SJSA1 (cell line): ENCODE measurements around the gene ELL. TPM values are rescaled to one million over a fixed set of nuclear protein-coding genes. Genes with fewer than 3 reads are reported as not detected.

Experiments used
- DNase-seq, 2 experiments: peaks; one replicate each; pipeline ENCODE4 v3.0.0-alpha.2; 2015 to 2020; ENCODE audit warnings: low spot score in 2 of 2, low read depth in 1 of 2
- H3K27ac ChIP-seq: fragments of 250-450 bp; sonication (Bioruptor Pico); 2 replicates; pipeline ENCODE4 v1.5.1; 2020; ENCODE audit warnings: mild to moderate bottlenecking, moderate library complexity
- H3K27me3 ChIP-seq: fragments of 250-450 bp; sonication (Bioruptor Pico); replicated peaks from 2 replicates; pipeline ENCODE4 v1.5.1; 2020; ENCODE audit warnings: mild to moderate bottlenecking, moderate library complexity
- H3K36me3 ChIP-seq: fragments of 250-450 bp; sonication (Bioruptor Pico); 2 replicates; pipeline ENCODE4 v1.5.1; 2020; ENCODE audit warnings: mild to moderate bottlenecking
- H3K4me1 ChIP-seq: fragments of 250-450 bp; sonication (Bioruptor Pico); replicated peaks from 2 replicates; pipeline ENCODE4 v1.6.1; 2021; ENCODE audit warnings: mild to moderate bottlenecking
- H3K4me3 ChIP-seq: fragments of 250-450 bp; sonication (Bioruptor Pico); 2 replicates; pipeline ENCODE4 v1.5.1; 2020; ENCODE audit warnings: mild to moderate bottlenecking
- H3K9me3 ChIP-seq: fragments of 250-450 bp; sonication (Bioruptor Pico); replicated peaks from 2 replicates; pipeline ENCODE4 v1.5.1; 2020; ENCODE audit warnings: mild to moderate bottlenecking
- total RNA-seq: library from RNA; depleted of rRNA; stranded (reverse); fragments of >200 nt; shearing (Covaris generic); gene quantifications from 2 replicates; pipeline ENCODE4 v1.2.3, GENCODE V29; 2014

ELL gene
- total RNA-seq, 1 experiment from 2014 or later, result 14.8 TPM

DNA sequence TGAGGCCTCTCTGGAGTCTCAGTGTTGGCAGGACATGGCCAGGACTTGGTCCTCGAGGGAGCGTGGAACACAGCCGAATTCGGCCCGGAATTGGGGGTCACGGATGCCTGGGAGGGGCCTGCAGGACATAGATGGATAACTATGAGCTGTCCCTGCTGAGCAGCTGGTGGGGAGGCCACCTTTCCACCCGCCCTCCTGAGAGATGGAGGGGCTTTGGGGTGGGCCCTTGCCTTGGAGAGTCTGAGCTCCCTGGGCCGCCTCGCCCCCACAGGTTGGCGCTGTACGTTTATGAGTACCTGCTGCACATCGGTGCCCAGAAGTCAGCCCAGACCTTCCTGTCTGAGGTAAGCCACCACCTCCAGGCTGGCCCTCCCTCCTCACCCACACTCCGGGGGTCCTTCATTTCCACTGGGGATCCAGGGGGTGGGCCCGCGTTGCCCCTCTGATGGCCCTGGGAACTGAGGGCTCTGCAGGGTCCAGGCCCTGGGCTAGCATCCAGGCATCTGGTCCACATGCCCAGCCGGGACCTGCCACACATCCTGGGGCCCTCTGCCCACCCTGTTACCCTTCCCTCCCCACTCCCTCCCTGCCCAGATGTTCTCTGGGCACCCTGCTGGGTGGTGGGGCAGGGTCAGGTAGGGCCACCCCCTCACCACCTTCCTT, 94.7 kb downstream of the ELL start:
- no peaks in the 10 kb centered on the region for H3K9me3 ChIP-seq
- no peak for DNase-seq
- no peaks in the 10 kb centered on the region for H3K36me3 ChIP-seq
- H3K4me3 ChIP-seq, result no peak overlapping the region
- no peaks in the 10 kb centered on the region for H3K27me3 ChIP-seq
- H3K4me1 ChIP-seq, result peaks cover 23% of the 10 kb centered on the region
- no peak overlapping the region for H3K27ac ChIP-seq

DNA sequence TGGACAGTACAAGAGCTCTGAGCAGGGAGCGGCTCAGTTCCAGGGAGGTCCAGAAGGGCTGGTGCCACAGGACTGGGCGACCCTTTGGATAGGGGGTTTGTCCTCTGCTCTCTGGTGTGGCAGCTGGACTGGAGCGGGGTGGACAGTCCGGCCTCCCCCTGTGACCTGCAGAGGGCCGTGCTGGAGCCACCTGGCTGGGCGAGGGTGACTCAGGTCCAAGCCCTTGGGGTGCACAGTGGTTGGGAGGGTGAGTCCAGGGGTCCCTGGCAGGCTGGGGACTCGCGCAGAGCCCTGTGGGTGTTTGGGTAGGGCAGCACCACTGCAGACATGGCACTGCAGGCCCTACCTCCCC, 95.5 kb downstream of the ELL start:
- DNase-seq, result no peak
- H3K27ac ChIP-seq, result no peak overlapping the region
- no peaks in the 10 kb centered on the region for H3K27me3 ChIP-seq
- H3K36me3 ChIP-seq, result no peaks in the 10 kb centered on the region
- no peaks in the 10 kb centered on the region for H3K9me3 ChIP-seq
- no peak overlapping the region for H3K4me3 ChIP-seq
- peaks cover 23% of the 10 kb centered on the region for H3K4me1 ChIP-seq

DNA sequence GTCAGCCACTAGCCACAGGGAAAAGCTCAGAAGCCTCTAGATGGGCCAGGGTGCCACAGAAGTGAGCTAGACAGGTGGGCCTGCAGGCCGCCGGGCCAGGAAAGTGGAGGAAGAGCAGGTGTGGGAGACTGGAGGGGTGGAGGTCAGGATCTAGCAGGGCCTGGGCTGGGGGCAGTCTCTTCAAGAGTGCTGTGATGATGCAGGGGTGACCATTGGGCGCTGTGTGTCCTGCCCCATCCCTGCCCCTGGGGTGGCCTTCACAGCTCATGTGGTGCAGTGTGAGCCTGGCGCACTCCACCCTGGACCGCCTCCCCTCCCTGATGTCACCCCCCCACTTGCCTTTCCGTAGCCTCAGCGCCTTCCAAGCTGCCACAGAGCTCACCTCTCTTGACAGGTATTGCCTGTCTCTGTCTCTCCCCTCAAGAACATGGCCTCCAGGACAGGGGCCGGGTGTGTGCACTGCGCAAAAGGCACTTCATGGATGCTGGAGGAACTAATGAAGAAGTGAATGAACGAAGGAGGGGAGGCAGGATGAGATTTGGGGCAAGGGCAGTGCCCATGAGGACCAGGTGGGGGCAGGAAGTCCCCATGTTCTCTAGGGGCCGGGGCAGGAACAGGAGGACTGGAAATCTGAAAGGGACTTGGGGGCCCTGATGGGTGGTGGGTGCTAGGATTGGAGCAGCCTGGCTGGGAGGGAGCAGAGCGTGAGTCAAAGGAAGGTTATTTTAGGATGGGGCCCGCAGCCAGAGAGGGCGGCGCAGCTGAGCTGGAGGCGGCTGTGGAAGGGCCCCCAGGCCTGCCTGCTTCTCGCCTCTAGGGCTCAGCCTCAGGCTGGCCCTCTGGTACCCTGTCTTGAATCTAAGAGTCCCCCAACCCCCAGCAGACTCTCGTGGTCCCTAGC, 96.1 kb downstream of the ELL start:
- H3K4me1 ChIP-seq, result peaks cover 23% of the 10 kb centered on the region
- no peak for DNase-seq
- H3K36me3 ChIP-seq, result no peaks in the 10 kb centered on the region
- no peak overlapping the region for H3K27ac ChIP-seq
- no peaks in the 10 kb centered on the region for H3K27me3 ChIP-seq
- H3K9me3 ChIP-seq, result no peaks in the 10 kb centered on the region
- no peak overlapping the region for H3K4me3 ChIP-seq

DNA sequence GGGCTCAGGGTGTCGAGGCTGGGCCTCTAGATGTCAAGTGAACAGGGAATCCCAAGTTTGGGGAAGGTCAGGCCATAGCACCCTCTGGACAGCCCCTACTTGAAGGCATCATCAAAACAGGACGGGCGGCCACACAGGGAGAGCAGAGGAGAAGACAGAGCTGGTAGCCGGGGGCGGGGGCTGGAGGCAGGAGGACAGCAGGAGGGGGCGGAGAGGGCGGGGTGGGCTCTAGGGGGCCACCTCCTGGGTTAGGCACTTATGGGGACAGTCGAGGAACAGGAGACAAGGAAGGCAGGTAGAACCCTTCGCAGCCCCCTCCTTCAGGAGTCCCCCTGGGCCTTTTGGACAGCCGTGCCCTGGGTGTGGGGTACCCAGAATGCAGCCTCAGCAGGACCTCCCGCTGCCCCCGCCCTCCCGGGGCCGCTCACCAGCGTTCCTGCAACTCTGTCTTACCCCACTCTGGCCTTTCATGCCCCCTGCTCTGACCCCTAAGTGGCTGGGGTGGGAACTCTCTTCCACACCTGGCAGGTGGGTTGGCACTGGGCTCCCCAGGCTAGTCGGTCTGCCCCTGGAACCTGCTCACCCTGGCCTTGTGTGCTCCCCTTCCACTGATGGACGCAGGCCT, 96.9 kb downstream of the ELL start:
- Histone ChIP-seq H3K4me3 (no peak overlapping the region), H3K4me1 (peaks cover 28% of the 10 kb centered on the region), H3K27ac (no peak overlapping the region), H3K9me3 (peaks cover under 1% of the 10 kb centered on the region; the same call in 1 of the 2 replicates), H3K36me3 (no peaks in the 10 kb centered on the region), H3K27me3 (no peaks in the 10 kb centered on the region)
- DNase-seq, result no peak

DNA sequence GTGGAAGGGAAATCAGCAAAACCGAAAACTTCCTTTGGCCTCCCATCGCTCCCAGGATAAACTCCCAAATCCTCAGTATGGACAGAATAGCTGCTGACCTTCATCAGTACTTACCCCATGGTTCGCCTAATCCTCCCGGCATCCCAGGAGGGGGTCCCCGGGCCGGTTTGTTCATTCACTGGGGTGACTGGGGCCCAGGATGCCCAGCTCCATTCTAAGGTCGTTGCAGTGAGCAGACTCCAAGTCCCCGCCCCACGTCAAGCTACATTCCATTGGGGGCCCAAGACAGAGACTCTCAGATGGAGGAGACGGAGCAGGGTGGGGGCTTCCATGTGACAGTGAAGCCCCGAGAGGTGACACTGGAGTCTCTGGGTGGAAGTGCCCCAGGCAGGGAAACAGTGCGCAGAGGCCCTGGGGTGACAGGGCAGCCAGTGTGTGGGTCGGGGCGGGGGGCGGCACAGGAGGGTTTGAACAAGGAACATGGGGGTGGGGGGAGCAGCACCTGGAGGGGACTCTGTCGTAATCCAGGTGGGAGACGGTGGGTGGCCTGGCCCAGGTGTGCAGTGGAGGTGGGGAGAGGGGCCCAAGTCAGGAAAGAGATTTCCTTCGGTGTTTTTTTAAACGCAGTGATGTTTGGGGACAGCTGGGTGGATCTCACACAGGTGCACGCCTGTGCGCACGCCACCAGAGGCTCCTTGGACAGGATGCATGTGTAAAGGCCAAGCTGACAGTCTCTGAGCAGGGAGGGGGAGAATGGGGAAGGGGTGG, 97.6 kb downstream of the ELL start:
- H3K9me3 ChIP-seq, result peaks cover 4% of the 10 kb centered on the region; the same call in 1 of the 2 replicates
- H3K4me1 ChIP-seq, result peaks cover 28% of the 10 kb centered on the region
- no peak overlapping the region for H3K27ac ChIP-seq
- H3K4me3 ChIP-seq, result no peak overlapping the region
- no peaks in the 10 kb centered on the region for H3K27me3 ChIP-seq
- no peak for DNase-seq
- H3K36me3 ChIP-seq, result peaks cover 2% of the 10 kb centered on the region; the same call in 1 of the 2 replicates

DNA sequence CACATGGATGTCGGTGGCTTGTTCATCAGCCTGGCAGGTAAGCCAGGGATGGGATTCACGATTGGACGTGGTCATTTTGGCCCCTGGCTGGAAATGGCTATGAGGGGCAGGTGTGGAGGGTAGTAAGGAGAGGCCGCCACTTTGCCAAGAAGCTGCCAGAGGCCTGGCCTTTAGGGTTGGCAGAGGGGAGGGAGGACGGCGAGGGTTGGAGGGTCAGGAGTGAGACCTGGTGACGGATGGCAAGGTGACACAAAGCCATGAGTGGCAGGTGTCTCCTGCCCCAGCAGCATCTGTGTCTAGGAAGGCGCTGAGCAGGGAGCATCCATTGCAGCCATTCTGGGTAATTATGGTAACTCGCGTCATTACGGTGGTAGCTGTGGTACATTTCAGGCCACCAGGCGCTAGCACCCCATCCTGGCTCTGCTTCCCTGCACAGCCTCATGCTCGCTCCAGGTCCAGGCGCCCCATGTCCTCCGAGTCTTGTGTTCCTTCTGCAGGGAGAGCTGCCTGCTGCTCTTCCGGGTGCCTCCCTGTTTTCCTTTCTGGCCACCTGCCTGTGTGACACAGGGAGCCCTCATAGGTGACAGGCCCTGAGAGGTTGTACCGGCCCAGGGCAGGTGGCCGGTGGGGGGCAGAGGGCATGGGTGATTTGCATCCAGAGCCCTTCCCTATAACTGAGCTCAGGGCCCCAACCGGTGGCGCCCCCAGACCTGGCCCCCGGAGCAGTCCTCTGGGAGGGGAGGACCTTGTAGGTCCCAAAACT, 98.4 kb downstream of the ELL start:
- Histone ChIP-seq H3K36me3 (peaks cover 3% of the 10 kb centered on the region; the same call in 1 of the 2 replicates), H3K4me3 (no peak overlapping the region), H3K27me3 (no peaks in the 10 kb centered on the region), H3K4me1 (peaks cover 29% of the 10 kb centered on the region), H3K9me3 (peaks cover 6% of the 10 kb centered on the region; the same call in 1 of the 2 replicates), H3K27ac (no peak overlapping the region)
- DNase-seq, result no peak

DNA sequence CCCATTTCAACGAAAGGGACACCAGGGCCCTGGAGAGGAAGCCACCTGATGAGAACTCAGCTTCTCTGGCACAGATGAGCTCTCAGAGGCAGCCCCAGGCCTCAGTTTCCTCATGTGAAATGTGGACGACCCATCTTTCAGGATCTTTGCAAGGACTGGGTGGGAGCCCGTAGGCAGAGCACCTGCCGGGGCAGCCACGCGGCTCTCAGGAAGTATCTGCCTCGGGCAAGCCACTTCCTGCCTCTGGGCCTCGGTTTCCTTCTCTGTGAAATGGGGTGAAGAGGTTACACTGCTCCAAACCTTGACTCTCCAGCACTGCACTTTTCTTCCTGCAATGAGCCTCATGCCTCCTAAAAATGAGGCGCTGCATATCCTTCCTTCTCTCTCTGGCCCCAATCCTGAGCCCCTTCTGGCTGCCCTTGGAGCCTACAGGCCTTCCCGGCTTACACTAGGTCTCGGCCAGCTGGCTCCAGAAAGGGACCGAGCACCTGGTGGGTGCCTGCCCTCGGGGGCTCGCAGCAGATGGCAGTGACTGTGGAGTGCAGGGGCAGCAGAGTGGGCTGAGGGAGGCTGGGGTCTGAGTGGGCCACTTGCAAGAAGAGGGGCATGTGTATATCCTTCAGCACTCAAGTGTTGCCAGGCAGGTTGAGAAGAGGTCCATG, 99.2 kb downstream of the ELL start:
- Histone ChIP-seq H3K4me3 (no peak overlapping the region), H3K27ac (no peak overlapping the region), H3K4me1 (peaks cover 36% of the 10 kb centered on the region), H3K9me3 (peaks cover 9% of the 10 kb centered on the region; the same call in 1 of the 2 replicates), H3K36me3 (peaks cover 3% of the 10 kb centered on the region; the same call in 1 of the 2 replicates), H3K27me3 (no peaks in the 10 kb centered on the region)
- DNase-seq, result no peak

DNA sequence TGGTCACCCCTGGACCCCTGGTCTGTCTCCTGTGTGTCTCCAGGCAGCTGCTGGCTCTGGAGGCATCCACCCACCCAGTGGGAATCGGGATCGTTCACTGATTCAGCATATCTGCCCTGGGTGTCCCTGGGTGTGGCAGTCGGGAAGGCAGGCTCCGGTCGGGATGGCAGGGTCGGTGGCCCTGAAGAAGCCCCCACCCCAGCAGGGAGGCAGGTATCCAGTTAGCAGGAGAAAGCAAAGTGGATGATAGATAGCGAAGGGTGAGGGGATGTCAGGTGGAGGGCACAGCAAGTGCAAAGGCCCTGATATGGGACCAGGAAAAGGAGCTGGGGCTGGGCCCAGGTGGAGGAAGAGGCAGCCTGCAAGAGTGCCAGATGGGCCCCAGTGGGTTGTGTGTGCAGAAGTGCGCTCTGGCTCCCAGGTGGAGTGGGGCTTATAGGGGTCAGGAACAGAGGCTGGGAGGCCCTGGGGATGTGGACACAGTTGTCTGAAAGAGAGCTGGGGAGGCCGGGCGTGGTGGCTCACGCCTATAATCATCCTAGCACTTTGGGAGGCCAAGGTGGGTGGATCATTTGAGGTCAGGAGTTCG, 100.4 kb downstream of the ELL start:
- H3K9me3 ChIP-seq, result peaks cover 9% of the 10 kb centered on the region; the same call in 1 of the 2 replicates
- H3K27ac ChIP-seq, result no peak overlapping the region
- H3K36me3 ChIP-seq, result peaks cover 3% of the 10 kb centered on the region; the same call in 1 of the 2 replicates
- H3K4me1 ChIP-seq, result peaks cover 48% of the 10 kb centered on the region
- DNase-seq, result no peak
- no peaks in the 10 kb centered on the region for H3K27me3 ChIP-seq
- no peak overlapping the region for H3K4me3 ChIP-seq

DNA sequence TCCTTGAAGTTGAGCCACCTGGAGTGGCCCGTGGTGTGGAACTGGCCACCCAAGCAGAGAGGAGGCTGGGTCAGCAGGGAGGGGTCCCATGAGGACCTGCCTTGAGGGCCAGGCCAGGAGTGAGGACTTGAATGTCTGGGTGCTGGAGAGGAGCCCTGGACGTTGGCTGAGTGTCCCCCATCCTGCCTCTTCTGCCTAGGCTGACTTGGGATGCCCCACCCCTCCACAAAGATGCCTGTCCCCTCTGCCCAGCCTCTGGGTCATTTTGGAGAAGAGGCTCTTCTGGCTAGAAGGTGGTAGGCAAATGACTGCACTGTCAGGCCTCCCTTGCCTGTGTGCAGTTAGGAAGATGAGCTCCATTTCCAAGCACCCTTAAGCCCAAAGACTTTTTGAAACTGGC, 100.9 kb downstream of the ELL start:
- peaks cover 48% of the 10 kb centered on the region for H3K4me1 ChIP-seq
- no peak overlapping the region for H3K4me3 ChIP-seq
- no peaks in the 10 kb centered on the region for H3K27me3 ChIP-seq
- H3K9me3 ChIP-seq, result peaks cover 9% of the 10 kb centered on the region; the same call in 1 of the 2 replicates
- H3K27ac ChIP-seq, result no peak overlapping the region
- no peak for DNase-seq
- peaks cover 3% of the 10 kb centered on the region; the same call in 1 of the 2 replicates for H3K36me3 ChIP-seq

DNA sequence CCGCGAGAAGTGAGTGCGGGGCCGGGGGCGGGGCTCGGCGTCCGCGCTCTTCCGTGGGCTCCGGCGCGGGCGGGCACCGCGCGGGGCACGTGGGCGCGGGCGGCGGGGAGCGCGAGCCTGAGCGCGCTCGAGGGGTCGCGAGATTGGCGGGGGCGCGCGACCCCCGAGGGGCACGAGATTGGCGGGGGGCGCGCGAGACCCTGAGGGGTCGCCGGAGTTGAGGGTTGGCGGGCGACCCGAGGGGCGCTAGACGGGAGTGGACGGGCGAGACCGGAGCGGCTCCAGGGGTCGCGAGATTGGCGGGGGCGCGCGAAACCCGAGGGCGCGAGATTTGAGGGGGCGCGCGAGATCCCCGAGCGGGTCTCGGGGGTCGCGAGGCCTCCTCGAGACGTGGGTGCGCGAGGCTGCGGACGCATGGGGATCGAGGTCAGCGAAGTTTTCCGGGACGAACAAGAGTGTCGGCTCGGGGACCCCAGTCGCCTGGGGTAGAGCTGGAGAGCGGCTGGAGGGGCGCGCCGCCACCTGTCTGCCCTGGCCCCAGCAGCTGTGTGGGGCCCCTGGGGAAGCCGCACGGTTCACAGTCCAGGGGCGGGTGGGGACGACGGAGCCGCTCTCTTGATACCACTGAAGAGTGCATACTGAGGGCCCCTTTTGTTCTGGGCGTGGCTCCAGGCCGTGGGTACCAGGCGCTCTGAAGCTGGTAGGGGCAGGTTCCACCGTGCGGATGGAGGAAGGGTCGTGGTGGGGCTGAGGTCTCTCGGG, 102.0 kb downstream of the ELL start:
- H3K36me3 ChIP-seq, result peaks cover 3% of the 10 kb centered on the region; the same call in 1 of the 2 replicates
- H3K4me3 ChIP-seq, result peak overlapping the region; percentile 81
- H3K4me1 ChIP-seq, result peaks cover 56% of the 10 kb centered on the region
- H3K27ac ChIP-seq, result no peak overlapping the region
- no peaks in the 10 kb centered on the region for H3K27me3 ChIP-seq
- peaks cover 9% of the 10 kb centered on the region; the same call in 1 of the 2 replicates for H3K9me3 ChIP-seq
- DNase-seq, result no peak

DNA sequence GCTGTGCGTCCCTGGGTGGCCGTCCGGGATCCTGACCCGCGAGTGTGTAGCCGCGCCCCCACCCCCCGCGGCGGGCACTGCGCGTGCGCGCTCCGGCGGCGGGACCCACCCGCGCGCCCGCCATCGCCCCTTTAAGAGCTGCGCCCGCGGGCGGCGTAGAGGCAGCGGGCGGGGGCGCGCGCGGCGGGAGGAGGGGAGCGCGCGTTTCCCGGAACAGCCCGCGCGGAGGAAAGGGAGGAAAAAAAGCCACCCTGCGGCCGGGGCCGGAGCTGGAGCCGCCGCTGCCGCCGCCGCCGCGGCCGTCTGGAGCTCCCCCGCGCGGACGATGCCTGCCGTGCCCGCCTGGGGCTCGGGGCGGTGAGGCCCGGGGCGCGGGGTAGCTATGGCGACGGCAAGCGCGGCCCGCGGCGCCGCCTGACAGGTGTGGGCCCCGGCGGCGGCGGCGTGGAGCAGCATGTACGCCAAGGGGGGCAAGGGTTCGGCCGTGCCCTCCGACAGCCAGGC, 102.6 kb downstream of the ELL start, which contains the start of gene SSBP4:
TSS of gene SSBP4 (plus strand) at position 204 of the 504 bp plus-strand sequence. CDS start at position 455, 251 bp downstream.
- Histone ChIP-seq H3K27me3 (no peaks in the 10 kb centered on the region), H3K36me3 (peaks cover 3% of the 10 kb centered on the region; the same call in 1 of the 2 replicates), H3K4me3 (peak within 1 kb of the TSS; percentile 81), H3K4me1 (peaks cover 63% of the 10 kb centered on the region), H3K9me3 (peaks cover 9% of the 10 kb centered on the region; the same call in 1 of the 2 replicates), H3K27ac (no peak within 1 kb of the TSS)
- peak; percentile 73 to 84 for DNase-seq
